HG02610 (cell line): ENCODE results near the gene EPN2.
"Not testable (repeated sequence)": the region's sequence is repeated elsewhere in the genome, so short reads cannot be mapped to it uniquely, and the experiment has no call there.

Source experiments
- ATAC-seq: cut with Tn5 transposase; IDR thresholded peaks from one replicate; pipeline ENCODE4 v1.9.1; 2021; ENCODE audit warnings: mild to moderate bottlenecking, moderate library complexity; ENCODE audit not compliant: unreplicated experiment

Gene EPN2

GRCh38 chr17:19237139-19237388 lies at the start of gene EPN2:
EPN2 (plus strand) TSS chr17:19237366; CDS start chr17:19283120, 45,754 bp downstream.
- not testable (repeated sequence) for ATAC-seq

GRCh38 chr17:19187883-19188869 lies 49.0 kb upstream of the EPN2 start:
- not testable (repeated sequence) for ATAC-seq

GRCh38 chr17:19188870-19189708 lies 48.1 kb upstream of the EPN2 start:
- ATAC-seq = not testable (repeated sequence)

- ATAC-seq = not testable (repeated sequence)
Measured at GRCh38 chr17:19189781-19190405, 47.3 kb upstream of the EPN2 start.

GRCh38 chr17:19196382-19197204 lies 40.6 kb upstream of the EPN2 start:
- ATAC-seq = peak; percentile 83

- ATAC-seq = not testable (repeated sequence)
Measured at GRCh38 chr17:19202448-19202847, 34.7 kb upstream of the EPN2 start.

GRCh38 chr17:19203429-19203828 lies 33.7 kb upstream of the EPN2 start:
- ATAC-seq = not testable (repeated sequence)

GRCh38 chr17:19215074-19215860 lies 21.9 kb upstream of the EPN2 start:
- not testable (repeated sequence) for ATAC-seq

- ATAC-seq = peak; percentile 34
Measured at GRCh38 chr17:19216148-19216926, 20.8 kb upstream of the EPN2 start.

- not testable (repeated sequence) for ATAC-seq
Measured at GRCh38 chr17:19218914-19219313, 18.3 kb upstream of the EPN2 start.

GRCh38 chr17:19219384-19219783 lies 17.8 kb upstream of the EPN2 start:
- ATAC-seq = not testable (repeated sequence)

GRCh38 chr17:19220195-19220594 lies 17.0 kb upstream of the EPN2 start:
- not testable (repeated sequence) for ATAC-seq

- not testable (repeated sequence) for ATAC-seq
Measured at GRCh38 chr17:19226610-19227588, 10.3 kb upstream of the EPN2 start.

GRCh38 chr17:19234676-19235075 lies 2.5 kb upstream of the EPN2 start:
- ATAC-seq = not testable (repeated sequence)

- peak; percentile 7 for ATAC-seq
Measured at GRCh38 chr17:19236351-19237138, 621 bp upstream of the EPN2 start.

- peak; percentile 60 for ATAC-seq
Measured at GRCh38 chr17:19237389-19238166, 412 bp downstream of the EPN2 start.
